SK-N-SH (cell line): ENCODE measurements around the gene JOSD2. TPM values are rescaled to one million over a fixed set of nuclear protein-coding genes. Genes with fewer than 3 reads are reported as not detected.

Experiments
- CTCF ChIA-PET: fragments of 300-600, 350-600 bp; formaldehyde crosslinking; extraction: SDS; loops from one replicate; lab custom pipeline; 2021; lab: Yijun Ruan, JAX
- POLR2A ChIA-PET: fragments of 350-600 bp; sonication (Branson Sonifier 250); formaldehyde crosslinking; extraction: SDS; loops from one replicate; lab custom pipeline; 2020; ENCODE audit warnings: antibody characterized with exemption, inconsistent platforms; lab: Yijun Ruan, JAX
- DNase-seq: peaks from one replicate; pipeline ENCODE4 v3.0.0; 2012
- H2AFZ ChIP-seq: fragments of 200-600 bp; sonication (generic); 2 replicates; pipeline ENCODE4 v1.8.1; 2016; ENCODE audit warnings: antibody characterized with exemption, mild to moderate bottlenecking, low read depth
- H3F3A ChIP-seq: fragments of 200-600 bp; sonication (generic); replicated peaks from 2 replicates; pipeline ENCODE3; 2016; ENCODE audit warnings: antibody characterized with exemption, mild to moderate bottlenecking; ENCODE audit not compliant: insufficient read depth
- H3K27ac ChIP-seq, 2 experiments: fragments of 200-500 bp in 1 of 2; fragments of 200-600 bp in 1 of 2; sonication (Bioruptor generic) in 1 of 2; sonication (generic), shearing (Covaris generic) in 1 of 2; 2 replicates each; pipeline versions ENCODE4 v1.5.1 to v1.6.1; 2014 to 2016; ENCODE audit warnings: low read depth in 2 of 2, inconsistent platforms in 1 of 2, low read length in 1 of 2, mild to moderate bottlenecking in 1 of 2, mixed read lengths in 1 of 2
- H3K27me3 ChIP-seq: fragments of 200-600 bp; sonication (generic), shearing (Covaris generic); 2 replicates; pipeline ENCODE4 v1.6.1; 2016; ENCODE audit warnings: mixed run types; ENCODE audit not compliant: insufficient read depth
- H3K36me3 ChIP-seq, 2 experiments: fragments of 200-500 bp in 1 of 2; fragments of 200-600 bp in 1 of 2; sonication (Bioruptor generic) in 1 of 2; sonication (generic) in 1 of 2; replicated peaks in 1 of 2; 2 replicates each; pipeline versions ENCODE3 to v1.5.1; 2014 to 2016; ENCODE audit warnings: low read length in 1 of 2, mild to moderate bottlenecking in 1 of 2; ENCODE audit not compliant: insufficient read depth in 2 of 2, control insufficient read depth in 1 of 2
- H3K4me1 ChIP-seq, 2 experiments: fragments of 200-500 bp in 1 of 2; fragments of 200-600 bp in 1 of 2; sonication (Bioruptor generic) in 1 of 2; sonication (generic), shearing (Covaris generic) in 1 of 2; 2 replicates each; pipeline versions ENCODE4 v1.5.1 to v1.6.1; 2014 to 2016; ENCODE audit warnings: low read depth in 1 of 2, low read length in 1 of 2, mixed run types in 1 of 2; ENCODE audit not compliant: insufficient read depth in 2 of 2, control insufficient read depth in 1 of 2
- H3K4me2 ChIP-seq: fragments of 200-600 bp; sonication (generic), shearing (Covaris generic); 2 replicates; pipeline ENCODE4 v1.6.1; 2017; ENCODE audit warnings: mixed run types
- H3K4me3 ChIP-seq, 2 experiments: fragments of 200-500 bp in 1 of 2; fragments of 200-600 bp in 1 of 2; sonication (Bioruptor generic) in 1 of 2; sonication (generic), shearing (Covaris generic) in 1 of 2; 2 replicates each; pipeline versions ENCODE4 v1.5.1 to v1.8.1; 2014 to 2016; ENCODE audit warnings: low read depth in 2 of 2, inconsistent platforms in 1 of 2, low read length in 1 of 2, mild to moderate bottlenecking in 1 of 2, mixed read lengths in 1 of 2, moderate library complexity in 1 of 2
- H3K79me2 ChIP-seq: fragments of 200-600 bp; sonication (generic); 2 replicates; pipeline ENCODE4 v1.8.1; 2017; ENCODE audit warnings: mild to moderate bottlenecking; ENCODE audit not compliant: insufficient read depth
- H3K9ac ChIP-seq: fragments of 200-600 bp; sonication (generic); 2 replicates; pipeline ENCODE4 v1.6.1; 2017; ENCODE audit warnings: mixed run types
- H3K9me2 ChIP-seq: fragments of 200-600 bp; sonication (generic); 2 replicates; pipeline ENCODE4 v1.6.1; 2017; ENCODE audit warnings: mixed run types
- H3K9me3 ChIP-seq: fragments of 200-600 bp; sonication (generic); 2 replicates; pipeline ENCODE4 v1.6.1; 2017; ENCODE audit warnings: mixed run types, mild to moderate bottlenecking, moderate library complexity
- H4K20me1 ChIP-seq: fragments of 200-600 bp; sonication (generic); 2 replicates; pipeline ENCODE4 v1.6.1; 2017; ENCODE audit warnings: mild to moderate bottlenecking, mixed run types; ENCODE audit not compliant: insufficient read depth
- CHD2 ChIP-seq: fragments of 150-350 bp; IDR thresholded peaks from 2 replicates; pipeline ENCODE4 v1.6.1; 2018; ENCODE audit warnings: low read length; ENCODE audit not compliant: partially characterized antibody
- EP300 ChIP-seq, 2 experiments: IDR thresholded peaks; 2 replicates each; pipeline versions ENCODE4 v1.4.0 to v1.6.1; 2012; ENCODE audit warnings: borderline replicate concordance in 1 of 2, low read depth in 1 of 2, low read length in 1 of 2
- FOSL2 ChIP-seq: IDR thresholded peaks from 2 replicates; pipeline ENCODE4 v1.4.0; 2012; ENCODE audit warnings: low read depth, mild to moderate bottlenecking, moderate library complexity, borderline replicate concordance
- FOXJ3 ChIP-seq: sonication (generic); formaldehyde crosslinking; IDR thresholded peaks from 2 replicates; pipeline ENCODE4 v1.5.1; 2020; ENCODE audit warnings: mild to moderate bottlenecking, missing genetic modification reagents
- FOXM1 ChIP-seq: IDR thresholded peaks from 2 replicates; pipeline ENCODE4 v1.4.0; 2012; ENCODE audit warnings: low read depth, mild to moderate bottlenecking
- GATA2 ChIP-seq: sonication (generic); formaldehyde crosslinking; IDR thresholded peaks from 2 replicates; pipeline ENCODE4 v1.5.0; 2020; ENCODE audit warnings: mild to moderate bottlenecking, missing genetic modification reagents
- NRF1 ChIP-seq: IDR thresholded peaks from 2 replicates; pipeline ENCODE4 v1.6.1; 2012; ENCODE audit warnings: low read depth, mild to moderate bottlenecking, low read length
- RCOR1 ChIP-seq: fragments of 150-350 bp; IDR thresholded peaks from 2 replicates; pipeline ENCODE4 v1.6.1; 2017; ENCODE audit warnings: antibody characterized with exemption, low read length
- SMC3 ChIP-seq: IDR thresholded peaks from 2 replicates; pipeline ENCODE4 v1.6.1; 2012; ENCODE audit warnings: low read depth, low read length, improper control_type of control experiment
- YY1 ChIP-seq: IDR thresholded peaks from 2 replicates; pipeline ENCODE4 v1.4.0; 2012; ENCODE audit warnings: low read depth, mild to moderate bottlenecking
- WGBS: methylation state at CpG from one replicate; pipeline ENCODE4 v1.1.6; 2017; ENCODE audit warnings: low lambda C conversion rate; 5-methylcytosine and 5-hydroxymethylcytosine counted together
- polyA plus RNA-seq, 3 experiments: library from polyadenylated mRNA; depleted of rRNA; stranded (reverse); fragments of >200 nt; gene quantifications; 2 replicates each; pipeline ENCODE4 v1.2.3, GENCODE V29; 2012
- TF ChIP-seq, protein P1 (sequence below): fragments of 150-350 bp; IDR thresholded peaks from 2 replicates; pipeline ENCODE4 v1.6.1; 2016; ENCODE audit warnings: mild to moderate bottlenecking, low read depth, low read length

Gene JOSD2
- polyA plus RNA-seq, 1 of the 3 experiments (the other 2 are of a cell fraction): 81.2 TPM

DNA sequence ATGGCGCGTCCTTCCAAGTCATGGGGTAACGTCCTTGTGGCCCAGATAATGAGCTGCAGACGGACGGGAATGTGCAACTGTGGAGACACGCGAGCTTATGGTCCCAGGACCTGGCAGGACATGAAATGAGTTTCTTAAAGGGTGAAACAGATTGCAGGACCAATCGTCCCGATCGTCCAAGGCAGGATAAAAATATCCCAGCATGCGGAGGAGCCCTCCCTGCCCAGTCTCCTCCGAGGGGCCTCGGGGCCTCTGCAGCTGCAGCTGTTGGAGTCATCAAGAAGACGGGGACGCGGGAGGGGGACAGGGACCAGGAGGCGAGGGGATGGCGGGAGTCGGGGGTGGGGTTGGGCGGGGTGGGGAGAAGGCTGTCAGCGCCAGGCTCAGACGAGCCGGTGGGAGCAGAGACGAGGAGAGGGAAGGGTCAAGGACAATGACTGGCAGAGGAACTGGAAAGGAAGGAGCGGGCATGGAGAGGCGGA lies 20.0 kb downstream of the JOSD2 start:
- WGBS: 44% methylated on average over 25 of the region's 26 CpGs
- Histone ChIP-seq H3K36me3 (peaks cover 0 to 3% of the 10 kb centered on the region in 2 experiments), H3K9ac (no peak overlapping the region), H3K4me2 (no peak overlapping the region), H3K27me3 (peaks cover 5% of the 10 kb centered on the region; the same call in 1 of the 2 replicates), H3F3A (no peaks in the 10 kb centered on the region), H3K4me3 (no peak overlapping the region), H3K27ac (no peak overlapping the region), H3K79me2 (no peaks in the 10 kb centered on the region), H3K9me3 (no peaks in the 10 kb centered on the region; the same call in 1 of the 2 replicates), H2AFZ (no peak overlapping the region), H3K9me2 (no peaks in the 10 kb centered on the region), H4K20me1 (no peaks in the 10 kb centered on the region), H3K4me1 (peaks cover 0 to 3% of the 10 kb centered on the region in 2 experiments; a peak in 1 of 4 replicates)
- POLR2A ChIA-PET: interaction anchor here (0.6 kb wide), 1 partner anchor 18 kb away, joined by 4 read pairs; no protein-coding TSS in a partner anchor
- TF ChIP-seq SMC3 (no peak), GATA2 (CRISPR knock-in tag) (no peak)
- CTCF ChIA-PET: interaction anchor here (3.1 kb wide), 1 partner anchor 66 kb away, joined by 9 read pairs; no protein-coding TSS in a partner anchor
- DNase-seq: no peak

DNA sequence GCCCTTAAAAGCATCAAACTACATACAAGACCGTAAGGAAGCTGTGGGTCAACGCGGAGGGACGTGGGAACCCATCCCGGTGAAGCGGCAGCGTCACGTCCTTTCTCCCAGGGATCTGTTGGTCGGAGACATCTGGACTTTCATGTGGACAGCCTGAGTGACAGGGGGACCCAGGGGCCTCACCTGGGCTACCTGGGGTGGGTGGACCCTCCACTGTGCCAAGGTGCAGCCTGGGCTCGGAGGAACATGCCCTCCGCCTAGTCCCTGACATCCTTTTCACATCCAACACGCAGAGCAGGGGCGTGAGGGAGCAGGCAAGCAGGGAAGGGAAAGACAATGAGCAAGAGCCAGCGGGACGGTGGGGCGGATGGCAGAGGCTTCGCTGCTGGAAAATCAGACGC lies 20.6 kb downstream of the JOSD2 start:
- no peak for TF ChIP-seq FOXJ3 (CRISPR knock-in tag)
- TF ChIP-seq RCOR1: no peak
- no peak for TF ChIP-seq YY1
- TF ChIP-seq EP300 (IDR thresholded peaks at IDR 0.05; ENCODE audit: borderline replicate concordance in 1 of 2, low read depth in 1 of 2, low read length in 1 of 2): no peak
- TF ChIP-seq FOXM1: no peak
- no peak for TF ChIP-seq NRF1
- no peak for TF ChIP-seq CHD2
- no peak for TF ChIP-seq FOSL2
- TF ChIP-seq, protein P1, sequence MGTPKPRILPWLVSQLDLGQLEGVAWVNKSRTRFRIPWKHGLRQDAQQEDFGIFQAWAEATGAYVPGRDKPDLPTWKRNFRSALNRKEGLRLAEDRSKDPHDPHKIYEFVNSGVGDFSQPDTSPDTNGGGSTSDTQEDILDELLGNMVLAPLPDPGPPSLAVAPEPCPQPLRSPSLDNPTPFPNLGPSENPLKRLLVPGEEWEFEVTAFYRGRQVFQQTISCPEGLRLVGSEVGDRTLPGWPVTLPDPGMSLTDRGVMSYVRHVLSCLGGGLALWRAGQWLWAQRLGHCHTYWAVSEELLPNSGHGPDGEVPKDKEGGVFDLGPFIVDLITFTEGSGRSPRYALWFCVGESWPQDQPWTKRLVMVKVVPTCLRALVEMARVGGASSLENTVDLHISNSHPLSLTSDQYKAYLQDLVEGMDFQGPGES: no peak
- peaks cover 5% of the 10 kb centered on the region; the same call in 1 of the 2 replicates for H3K27me3 ChIP-seq
- no peaks in the 10 kb centered on the region for H4K20me1 ChIP-seq
- 92% methylated on average over 18 of the region's 18 CpGs for WGBS
- no peak overlapping the region for H3K9ac ChIP-seq
- no peaks in the 10 kb centered on the region for H3K9me2 ChIP-seq
- POLR2A ChIA-PET: no interaction called here
- H3K79me2 ChIP-seq: no peaks in the 10 kb centered on the region
- H2AFZ ChIP-seq: no peak overlapping the region
- H3F3A ChIP-seq: no peaks in the 10 kb centered on the region
- peaks cover 0 to 3% of the 10 kb centered on the region in 2 experiments; a peak in 1 of 4 replicates for H3K4me1 ChIP-seq
- H3K27ac ChIP-seq: no peak overlapping the region
- H3K36me3 ChIP-seq: peaks cover 0 to 3% of the 10 kb centered on the region in 2 experiments
- CTCF ChIA-PET: interaction anchor here (3.1 kb wide), 1 partner anchor 66 kb away, joined by 9 read pairs; no protein-coding TSS in a partner anchor
- H3K4me2 ChIP-seq: no peak overlapping the region
- no peaks in the 10 kb centered on the region; the same call in 1 of the 2 replicates for H3K9me3 ChIP-seq
- no peak for DNase-seq
- no peak overlapping the region for H3K4me3 ChIP-seq
